SU-DHL-6 (cell line): ENCODE data around the gene FGFR1OP2.

Source experiments
- EZH2phosphoT487 ChIP-seq: fragments of 200-600 bp; sonication (generic), shearing (Covaris generic); conservative IDR thresholded peaks from 2 replicates; pipeline ENCODE4 v1.6.1; 2018; ENCODE audit warnings: mild to moderate bottlenecking, antibody characterized with exemption, low read length, moderate library complexity, mixed read lengths
- TF ChIP-seq, protein P1 (sequence below): fragments of 200-600 bp; sonication (generic); IDR thresholded peaks from one replicate; pipeline ENCODE4 v1.5.1; 2017; ENCODE audit warnings: antibody characterized with exemption, mild to moderate bottlenecking, low read length, moderate library complexity; ENCODE audit not compliant: insufficient read depth, poor library complexity, severe bottlenecking

DNA sequence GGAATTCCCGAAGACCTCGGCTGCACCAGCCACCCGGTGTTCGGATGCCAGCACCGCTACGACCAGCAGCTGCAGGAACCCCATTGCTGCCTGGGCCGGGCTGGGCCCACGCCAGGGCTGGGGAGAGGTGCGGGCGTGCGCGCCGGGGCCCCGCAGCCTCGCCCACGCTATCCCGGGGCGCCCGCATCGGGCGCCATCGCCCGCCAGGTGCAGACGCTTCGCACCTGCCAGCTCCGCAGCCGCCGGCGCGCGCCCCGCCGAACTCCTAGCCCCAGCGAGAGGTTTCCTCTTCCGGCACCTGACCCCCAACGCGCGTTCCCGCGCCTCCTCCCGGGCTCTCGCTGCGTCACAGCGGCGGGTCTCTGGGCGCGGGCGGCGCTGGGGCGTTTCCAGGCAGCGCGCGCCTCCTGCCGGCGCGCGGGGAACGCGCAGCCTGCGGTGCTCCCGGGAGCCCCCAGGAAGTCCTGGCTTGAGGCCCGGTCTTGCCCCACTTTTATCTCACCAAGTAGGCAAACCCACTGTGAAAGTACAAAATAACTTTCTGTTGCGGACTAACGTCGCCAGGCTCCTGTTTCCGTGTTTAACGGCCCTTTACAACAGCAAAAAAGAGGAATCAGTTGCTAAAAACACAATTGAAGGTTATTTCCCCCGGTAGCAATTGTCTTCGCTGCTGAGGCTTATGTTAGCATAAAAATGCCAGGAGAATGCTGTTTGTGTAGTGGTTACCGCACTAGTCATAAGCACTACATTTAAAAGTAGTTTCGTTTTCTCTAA lies 76.0 kb downstream of the FGFR1OP2 start, which contains the start of gene TM7SF3:
- TF ChIP-seq, protein P1, sequence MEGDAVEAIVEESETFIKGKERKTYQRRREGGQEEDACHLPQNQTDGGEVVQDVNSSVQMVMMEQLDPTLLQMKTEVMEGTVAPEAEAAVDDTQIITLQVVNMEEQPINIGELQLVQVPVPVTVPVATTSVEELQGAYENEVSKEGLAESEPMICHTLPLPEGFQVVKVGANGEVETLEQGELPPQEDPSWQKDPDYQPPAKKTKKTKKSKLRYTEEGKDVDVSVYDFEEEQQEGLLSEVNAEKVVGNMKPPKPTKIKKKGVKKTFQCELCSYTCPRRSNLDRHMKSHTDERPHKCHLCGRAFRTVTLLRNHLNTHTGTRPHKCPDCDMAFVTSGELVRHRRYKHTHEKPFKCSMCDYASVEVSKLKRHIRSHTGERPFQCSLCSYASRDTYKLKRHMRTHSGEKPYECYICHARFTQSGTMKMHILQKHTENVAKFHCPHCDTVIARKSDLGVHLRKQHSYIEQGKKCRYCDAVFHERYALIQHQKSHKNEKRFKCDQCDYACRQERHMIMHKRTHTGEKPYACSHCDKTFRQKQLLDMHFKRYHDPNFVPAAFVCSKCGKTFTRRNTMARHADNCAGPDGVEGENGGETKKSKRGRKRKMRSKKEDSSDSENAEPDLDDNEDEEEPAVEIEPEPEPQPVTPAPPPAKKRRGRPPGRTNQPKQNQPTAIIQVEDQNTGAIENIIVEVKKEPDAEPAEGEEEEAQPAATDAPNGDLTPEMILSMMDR: peak; percentile 96
- no peak for TF ChIP-seq EZH2phosphoT487
